ENCODE data around the gene PSMD14.

The PSMD14 gene

DNA sequence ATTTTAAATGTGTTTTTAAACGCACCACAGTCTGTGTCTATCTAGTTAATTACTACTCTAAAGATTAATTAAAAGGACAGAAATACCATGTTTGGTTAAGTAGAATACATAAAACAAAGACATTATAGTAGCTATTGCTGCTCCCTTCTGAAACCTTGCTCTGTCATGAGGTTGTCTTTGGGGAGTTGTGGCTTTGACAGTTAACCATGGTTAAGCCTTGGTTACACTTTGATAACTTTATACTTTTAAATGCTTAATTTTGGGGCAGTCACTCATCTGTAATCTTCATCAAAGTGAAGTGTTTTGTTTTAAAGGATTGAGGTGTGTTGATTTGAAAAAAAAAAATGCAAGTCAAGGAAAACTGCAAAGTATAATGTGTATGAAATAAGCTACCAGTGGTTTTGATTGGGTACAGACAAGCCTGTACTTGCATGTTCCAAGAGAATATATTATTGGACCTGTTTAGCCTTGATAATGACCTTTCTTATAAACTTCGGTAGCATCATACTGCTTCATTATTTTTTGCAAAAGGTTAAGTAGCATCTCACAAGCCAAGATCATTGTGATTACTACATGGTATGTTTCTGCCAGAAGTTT is 78.1 kb downstream of the PSMD14 start:
- no peak for DNase-seq

DNA sequence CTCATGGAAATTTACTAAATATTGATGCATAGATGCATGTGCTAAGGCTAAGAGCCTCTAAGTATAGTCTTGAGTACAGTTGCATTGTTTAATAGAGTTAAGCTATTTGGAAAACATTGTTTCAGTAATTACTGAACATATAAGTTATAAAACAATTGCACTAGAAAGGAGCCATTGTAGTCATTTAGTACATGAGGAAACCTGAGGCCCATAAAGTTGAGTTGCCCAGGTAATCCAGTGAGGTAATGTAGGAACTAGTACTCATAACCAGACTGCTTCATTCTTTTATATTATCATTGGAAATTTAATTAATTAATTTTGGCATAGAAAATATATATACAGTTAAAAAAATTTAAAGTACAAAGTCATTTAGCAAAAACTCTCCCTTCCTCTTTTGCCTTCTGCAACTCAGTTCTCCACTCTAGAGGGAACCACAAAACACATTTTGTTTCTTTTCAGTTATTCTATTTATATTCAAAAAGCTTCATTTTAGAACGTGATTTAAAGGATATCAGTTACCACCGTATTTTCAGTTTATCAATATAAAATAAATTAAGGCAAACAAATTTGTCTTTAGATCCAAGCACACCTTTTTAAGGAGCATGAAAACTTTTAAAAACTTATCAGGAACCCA is 80.0 kb downstream of the PSMD14 start:
- no peak for DNase-seq

DNA sequence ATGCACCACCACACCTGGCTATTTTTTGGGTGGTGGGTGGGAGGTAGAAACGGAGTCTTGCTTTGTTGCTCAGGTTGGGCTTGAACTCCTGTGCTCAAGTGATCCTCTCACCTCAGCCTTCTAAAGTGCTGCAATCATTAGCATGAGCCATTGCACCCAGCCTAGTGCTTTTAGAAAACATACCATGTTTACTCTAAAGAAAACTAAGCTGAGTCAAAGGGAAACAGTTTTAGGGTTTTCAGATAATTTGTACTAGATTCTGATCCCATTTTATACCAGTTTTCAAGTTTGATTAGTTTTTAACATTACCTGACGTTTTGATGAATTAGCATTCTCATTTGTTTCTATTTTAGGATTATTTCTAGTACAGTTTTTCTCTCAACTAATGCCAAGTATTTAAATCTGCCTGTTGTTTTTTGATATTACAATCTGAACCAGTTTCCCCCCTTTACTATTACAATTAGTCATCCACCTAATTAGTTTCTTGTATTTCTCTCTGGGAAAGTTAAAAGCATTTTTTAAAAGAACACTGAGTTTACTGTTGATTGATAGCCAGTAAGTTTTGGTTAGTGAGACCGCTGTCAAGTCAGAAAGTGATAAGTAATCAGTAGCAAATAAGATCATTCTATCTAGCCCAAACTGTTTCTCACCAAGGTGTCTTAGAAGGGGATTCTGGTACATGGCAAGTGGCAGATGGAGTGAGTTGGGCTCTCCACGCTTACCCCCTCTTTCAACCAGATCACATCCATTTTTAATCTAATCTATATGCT is 83.7 kb downstream of the PSMD14 start:
- DNase-seq, result no peak

DNA sequence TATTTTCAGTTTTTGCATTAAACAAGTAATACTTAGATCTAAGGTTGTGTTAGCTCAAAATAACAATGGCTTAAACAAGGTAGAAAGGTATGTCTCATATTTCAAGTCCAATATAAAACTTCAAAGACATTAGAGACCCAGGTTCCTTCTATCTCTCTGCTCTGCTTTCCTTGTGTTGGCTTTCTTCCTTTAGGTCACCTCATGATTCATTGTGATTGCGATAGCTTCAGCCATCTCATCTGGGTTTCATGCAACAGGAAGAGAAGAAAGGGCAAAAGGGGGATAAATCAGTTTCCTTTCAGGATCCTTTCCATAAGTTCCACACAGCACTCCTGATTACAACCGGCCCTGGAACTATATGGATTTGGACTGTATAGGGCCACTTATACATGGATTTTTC is 91.9 kb downstream of the PSMD14 start:
- DNase-seq, result no peak

DNA sequence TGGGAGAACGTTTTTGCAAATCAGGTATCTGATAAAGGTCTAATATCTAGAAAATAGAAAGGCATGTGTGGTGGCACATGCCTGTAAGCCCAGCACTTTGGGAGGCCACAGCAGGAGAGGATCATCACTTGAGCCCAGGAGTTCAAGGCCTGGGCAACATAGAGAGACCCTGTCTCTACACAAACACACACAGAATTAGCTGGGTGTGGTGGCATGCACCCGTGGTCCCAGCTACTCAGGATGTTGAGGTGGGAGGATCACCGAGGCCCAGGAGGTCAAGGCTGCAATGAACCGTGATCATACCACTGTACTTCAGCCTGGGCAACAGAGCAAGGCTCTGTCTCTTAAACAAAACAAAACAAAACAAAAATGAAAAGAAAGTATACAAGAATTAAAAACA is 94.1 kb downstream of the PSMD14 start:
- no peak for DNase-seq

DNA sequence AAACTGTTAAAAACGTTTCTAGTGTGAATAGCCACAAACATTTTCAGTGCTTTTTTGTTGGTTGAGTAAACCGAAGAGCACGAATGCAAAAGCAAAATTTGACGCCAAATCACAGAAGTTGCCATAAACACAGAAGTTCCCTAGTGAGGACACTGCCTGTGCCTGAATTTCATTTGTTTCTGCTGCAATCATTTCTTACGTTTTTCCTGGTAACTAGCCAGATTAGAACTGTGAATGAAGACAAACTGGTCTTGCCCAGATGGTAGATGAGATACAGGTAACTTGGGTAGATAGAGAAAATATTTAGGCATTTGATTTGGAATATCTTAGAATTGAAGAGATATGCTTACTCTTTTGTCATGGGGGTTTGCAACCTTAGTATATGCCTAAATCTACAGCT is 98.1 kb downstream of the PSMD14 start:
- no peak for DNase-seq

DNA sequence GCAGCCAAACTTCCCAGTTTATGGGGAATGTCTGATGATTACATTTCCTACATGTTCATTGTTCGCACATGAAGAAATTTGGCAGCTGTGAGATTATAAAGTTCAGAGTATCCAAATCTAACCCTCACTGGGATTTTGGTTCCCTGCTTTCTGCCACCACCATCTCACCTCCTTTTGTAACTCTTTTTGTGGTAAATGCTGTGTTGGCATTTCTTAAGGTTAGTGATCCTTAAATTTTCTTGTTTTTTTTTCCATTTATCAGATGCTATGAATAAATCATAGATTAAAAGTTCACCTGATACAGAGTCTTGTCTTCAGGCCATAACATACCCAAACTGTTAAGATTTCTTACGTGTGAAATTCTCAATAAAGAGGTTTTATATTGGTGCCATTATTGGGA is 99.4 kb downstream of the PSMD14 start:
- DNase-seq, result no peak

DNA sequence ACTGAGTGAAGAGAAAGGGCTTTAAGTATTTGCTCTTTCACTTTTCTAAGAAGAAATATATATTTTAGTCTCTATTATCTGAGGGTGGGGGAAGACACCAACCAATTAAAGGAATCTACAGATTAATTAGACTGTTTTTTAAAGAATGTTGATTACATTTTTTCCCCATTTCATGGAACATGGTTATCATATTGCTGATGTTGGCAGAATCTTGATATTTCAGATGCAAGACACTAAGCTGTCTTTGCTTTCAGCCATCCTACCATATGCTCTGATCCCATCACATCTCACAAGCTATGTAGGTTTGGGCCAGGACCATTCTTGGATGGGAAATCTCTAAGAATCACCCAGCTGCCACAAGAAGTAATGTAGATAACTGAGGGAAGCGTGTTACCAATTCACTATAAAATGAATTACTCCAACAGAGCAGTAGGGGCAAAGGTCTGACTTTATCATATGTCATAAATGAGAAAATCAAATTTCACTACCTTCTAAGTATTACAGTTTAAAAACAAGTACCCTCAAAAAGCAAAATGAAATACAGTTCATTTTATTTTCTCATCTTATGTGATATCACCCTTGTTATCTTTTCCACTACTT is 101.2 kb downstream of the PSMD14 start:
- DNase-seq, result no peak

DNA sequence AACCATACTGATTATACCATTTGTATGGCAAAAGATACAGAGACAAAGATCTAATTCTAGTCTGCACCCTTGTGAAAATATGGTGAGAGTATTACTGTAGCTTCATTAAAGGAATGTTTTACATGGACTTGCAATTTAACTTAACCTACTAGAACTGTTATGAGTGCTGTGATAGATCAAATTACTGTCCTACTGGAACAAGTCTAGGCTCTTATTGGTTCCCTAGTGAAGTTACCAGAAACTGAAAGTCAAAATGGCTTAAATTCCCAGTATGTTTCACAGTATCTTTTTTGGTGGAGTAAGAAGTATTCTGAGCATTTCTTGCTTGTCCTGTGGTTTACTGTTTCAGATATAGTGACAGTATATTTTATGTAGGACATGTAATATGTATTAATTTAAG is 104.1 kb downstream of the PSMD14 start:
- DNase-seq, result no peak

DNA sequence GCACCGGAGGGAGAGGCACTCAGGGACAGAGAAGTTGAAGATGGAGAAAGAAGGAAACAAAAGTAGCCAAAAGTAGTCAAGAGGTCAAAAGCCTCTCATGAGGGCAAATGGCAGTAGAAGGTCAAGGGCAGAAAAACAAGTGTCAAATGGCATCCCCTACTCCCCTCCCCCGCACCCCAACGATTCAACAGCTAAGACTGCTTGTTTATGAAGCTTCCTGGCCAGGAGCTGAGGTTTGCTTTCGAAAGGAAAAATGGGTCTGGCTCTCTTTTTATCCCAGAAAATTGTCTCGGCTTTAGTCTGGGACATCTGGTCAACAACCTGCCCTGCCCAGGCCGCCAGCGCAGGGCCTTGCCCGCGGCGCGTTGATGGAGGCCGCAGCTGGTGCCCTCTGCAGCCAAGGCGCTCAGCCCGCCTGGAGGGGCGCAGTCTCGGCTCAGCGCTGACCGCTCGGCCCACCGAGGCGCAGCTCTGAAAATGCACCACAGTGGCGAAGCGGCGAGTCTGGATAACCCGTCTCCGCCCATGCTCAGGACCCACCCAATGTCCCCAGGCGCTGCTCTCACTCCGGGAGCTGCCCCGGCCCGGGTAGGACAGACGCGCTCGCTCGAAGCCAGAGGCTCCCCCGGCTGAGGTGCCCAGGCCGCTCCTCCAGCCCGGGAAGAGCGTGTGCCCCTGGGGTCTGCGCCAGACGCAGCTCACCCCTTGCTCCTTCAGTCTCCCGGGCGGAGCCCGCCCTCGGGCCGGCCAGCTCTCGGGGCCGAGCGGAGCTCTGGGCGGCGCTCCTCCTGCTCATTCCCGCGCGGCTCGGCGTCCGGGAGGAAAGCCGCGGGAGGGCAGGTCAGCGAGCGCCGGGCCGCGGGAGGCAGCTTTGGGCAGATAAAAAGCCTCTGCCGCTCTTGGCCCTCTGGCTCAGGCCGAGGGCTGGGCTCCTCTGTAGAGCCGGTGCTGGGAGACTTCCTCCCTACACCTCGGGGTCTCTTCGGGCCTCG is 106.1 kb downstream of the PSMD14 start:
- no peak for DNase-seq

DNA sequence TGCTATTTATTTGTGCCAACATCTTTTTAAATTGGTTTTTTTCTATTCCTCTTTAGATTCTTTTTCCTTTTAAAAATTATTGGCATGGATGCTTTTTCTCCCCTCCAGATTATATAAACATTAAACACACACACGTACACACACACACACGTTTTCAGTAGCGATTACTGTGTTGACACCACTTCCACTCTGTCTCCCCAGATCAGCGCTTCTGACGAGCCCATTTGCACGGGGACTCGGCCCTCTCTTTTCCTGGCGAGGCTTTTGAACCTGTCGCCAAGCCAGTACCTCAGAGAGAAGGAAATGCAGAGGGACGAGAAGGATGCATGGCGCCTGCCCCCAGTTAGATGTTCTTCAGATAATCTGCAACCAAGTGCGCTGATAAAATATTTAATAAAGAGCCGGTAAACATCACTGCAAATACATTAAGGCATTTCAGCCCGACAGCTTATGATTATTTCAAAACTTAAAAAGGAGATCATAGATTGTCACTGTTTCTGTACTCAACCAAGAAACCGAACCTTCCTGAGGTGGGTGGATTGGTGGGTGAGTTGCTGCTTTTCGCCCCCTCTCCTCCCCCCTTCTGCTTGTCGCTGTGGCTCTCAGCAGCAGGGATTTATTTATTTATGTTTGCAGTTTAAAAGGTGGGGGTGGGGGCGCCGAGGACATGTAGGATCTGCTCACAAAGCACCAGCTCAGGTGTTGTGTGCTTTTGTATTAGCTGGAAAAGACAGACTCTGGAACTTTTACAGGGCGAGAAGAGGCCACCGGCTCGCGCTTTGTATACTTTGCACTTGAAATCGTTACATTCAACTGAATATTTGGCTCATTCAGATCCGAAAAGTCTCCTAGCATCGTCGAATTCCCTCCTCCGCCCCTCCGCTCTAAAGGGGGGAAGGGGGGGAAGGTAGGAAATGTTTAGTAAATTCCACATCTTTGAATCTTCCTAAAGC is 107.1 kb downstream of the PSMD14 start:
- DNase-seq, result no peak

DNA sequence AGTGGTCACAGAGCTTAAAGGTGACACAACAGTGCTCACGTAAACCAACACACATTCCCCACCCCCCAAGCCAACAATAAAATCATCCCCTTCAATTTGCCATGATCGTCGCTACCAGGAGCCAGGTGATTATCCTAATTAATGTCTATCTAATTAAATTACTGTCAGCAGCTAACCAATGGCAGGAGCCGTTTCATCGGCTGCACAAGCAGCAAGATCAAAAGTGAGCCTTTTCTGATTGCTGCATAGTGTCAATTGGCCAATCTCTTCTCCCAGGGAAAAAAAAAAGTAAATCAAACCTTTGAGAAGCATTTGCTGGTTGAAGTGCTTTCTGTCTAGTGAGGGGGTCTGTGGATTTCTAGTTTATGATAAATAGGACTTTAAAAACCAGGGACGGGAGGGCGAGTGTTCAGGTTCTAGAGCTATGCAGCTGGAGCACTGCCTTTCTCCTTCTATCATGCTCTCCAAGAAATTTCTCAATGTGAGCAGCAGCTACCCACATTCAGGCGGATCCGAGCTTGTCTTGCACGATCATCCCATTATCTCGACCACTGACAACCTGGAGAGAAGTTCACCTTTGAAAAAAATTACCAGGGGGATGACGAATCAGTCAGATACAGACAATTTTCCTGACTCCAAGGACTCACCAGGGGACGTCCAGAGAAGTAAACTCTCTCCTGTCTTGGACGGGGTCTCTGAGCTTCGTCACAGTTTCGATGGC is 107.9 kb downstream of the PSMD14 start, which contains the start of gene TBR1:
TBR1 (plus strand) TSS at position 311 of the 721 bp plus-strand sequence; CDS start at position 425, 114 bp downstream.
- no peak for DNase-seq

DNA sequence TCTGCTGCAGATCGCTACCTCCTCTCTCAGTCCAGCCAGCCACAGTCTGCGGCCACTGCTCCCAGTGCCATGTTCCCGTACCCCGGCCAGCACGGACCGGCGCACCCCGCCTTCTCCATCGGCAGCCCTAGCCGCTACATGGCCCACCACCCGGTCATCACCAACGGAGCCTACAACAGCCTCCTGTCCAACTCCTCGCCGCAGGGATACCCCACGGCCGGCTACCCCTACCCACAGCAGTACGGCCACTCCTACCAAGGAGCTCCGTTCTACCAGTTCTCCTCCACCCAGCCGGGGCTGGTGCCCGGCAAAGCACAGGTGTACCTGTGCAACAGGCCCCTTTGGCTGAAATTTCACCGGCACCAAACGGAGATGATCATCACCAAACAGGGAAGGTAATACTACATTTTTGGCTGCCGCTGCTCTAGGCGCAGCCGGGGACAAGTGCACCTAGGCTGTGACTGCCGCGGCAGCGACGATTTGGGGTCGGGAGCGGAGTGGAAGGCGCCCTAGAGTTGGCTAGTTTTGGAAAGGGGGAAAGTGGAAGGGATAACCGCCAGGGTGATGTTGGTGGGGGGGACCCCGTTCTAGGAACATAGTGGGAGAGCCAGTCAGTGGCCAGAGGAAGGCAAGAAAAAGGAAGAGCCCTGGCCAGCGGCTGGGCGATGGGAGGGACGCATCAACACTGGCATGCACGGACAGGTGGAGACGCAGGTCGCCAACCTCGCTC is 108.6 kb downstream of the PSMD14 start:
- DNase-seq, result no peak

DNA sequence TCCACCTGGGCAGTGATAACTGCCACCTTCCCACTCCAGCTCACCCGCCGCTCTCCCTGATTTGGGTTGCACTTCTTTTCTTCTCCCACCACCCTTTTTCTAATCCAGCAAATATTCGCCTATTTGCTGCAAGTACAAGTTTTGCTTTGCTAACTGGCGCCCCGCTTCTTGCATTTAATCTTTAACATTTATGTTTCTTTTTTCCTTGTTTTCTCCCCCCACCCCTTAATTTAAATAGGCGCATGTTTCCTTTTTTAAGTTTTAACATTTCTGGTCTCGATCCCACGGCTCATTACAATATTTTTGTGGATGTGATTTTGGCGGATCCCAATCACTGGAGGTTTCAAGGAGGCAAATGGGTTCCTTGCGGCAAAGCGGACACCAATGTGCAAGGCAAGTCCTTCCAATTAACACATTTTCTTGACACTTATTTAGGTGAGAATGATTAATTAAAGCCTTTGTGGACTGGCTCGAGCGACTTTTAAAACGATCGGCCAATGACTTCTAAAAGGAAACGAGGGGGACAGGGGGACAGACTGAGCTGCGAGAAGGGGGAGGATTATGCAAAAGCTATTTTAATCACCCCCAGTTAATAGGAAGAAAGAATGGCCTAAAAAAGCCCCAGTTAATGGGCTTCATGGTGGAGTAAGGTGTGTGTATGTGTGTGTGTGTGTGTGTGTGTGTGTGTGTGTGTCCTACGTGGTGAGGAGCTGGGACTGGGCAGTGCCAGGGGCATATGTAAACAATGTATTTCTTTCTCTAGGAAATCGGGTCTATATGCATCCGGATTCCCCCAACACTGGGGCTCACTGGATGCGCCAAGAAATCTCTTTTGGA is 109.4 kb downstream of the PSMD14 start:
- DNase-seq, result no peak

DNA sequence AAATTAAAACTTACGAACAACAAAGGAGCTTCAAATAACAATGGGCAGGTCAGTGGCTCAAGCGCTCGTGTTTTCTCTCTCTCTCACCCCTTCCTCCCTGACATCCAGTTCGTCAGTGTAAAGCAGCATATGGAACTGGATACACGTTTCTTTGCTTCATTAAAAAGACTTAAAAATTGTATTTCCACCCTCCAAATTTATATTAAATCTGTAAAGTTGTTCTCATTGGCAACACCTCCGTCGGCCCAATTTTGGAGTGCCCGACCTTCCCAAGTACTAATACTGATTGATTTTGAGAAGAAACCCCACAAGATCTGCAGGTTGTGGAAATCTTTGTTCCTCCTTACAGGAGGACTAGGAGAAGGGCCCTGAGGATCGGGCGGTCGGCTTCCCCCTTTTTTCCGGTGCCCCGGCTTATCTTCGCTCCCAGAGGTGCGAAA is 110.1 kb downstream of the PSMD14 start:
- DNase-seq, result no peak

DNA sequence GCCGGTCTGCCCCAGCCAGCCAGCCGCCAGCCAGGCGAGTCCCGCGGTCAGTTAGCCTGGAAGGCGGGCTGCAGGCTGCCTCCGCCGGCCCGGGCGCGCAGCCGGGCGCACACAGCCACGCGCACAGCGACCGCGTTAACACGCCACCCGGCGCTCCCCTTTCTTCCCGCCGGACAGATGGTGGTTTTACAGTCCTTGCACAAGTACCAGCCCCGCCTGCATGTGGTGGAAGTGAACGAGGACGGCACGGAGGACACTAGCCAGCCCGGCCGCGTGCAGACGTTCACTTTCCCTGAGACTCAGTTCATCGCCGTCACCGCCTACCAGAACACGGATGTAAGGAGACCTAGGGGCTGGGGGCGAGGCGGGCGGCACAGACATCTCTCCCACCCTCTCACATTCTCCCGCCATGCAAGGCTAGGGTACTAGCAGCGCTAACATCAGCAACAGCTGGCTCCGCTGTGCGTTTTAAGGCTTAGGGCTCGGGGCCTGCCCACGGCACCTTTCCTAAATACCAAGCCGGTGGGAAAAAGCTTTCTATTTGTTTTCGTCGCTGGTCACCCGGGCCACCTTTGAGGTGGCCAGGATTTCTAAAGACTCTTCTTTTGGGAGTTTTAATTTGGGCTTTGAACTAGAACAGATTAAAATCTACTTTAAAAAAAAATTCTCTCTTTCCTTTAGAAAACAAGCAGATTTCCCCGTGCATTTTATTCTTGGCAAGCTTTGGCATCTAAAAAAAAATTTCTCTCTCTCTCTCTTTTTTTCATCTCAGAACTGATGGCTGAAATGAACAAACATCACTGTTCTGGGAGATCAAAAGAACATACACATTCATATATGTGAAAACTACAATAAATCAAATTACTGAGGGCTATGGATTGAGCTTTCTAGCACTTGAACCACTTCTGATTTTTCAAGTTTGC is 110.8 kb downstream of the PSMD14 start:
- no peak for DNase-seq

DNA sequence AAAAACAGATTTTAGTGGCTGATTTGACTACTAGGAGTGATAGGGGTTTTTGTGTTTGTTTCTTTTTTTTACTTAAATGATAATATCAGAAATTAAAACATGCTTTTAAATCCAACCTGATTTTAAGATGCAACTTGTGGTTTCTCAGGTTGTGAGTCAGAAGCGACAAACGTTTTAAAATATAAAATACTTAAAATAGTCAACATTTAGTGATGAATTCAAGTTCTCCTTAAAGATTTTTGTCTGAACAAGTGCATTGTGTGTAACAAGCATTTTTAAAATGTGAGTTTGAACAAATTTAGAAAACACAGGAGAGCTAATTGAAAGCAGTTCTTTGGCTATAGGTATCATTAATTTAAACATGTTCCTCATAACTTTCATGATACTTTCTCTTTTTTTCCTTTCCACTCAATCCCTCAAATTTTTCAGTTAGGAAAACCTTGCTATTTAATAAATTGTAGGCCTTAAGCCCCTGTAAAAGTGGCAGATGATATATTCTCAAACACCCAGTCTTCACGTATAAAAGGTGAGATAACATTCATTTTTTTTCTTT is 111.5 kb downstream of the PSMD14 start:
- DNase-seq, result no peak
